GM18511 (cell line): ENCODE data around the gene PTPRN2.

Experiments used
- ATAC-seq: cut with Tn5 transposase; IDR thresholded peaks from one replicate; pipeline ENCODE4 v1.9.1; 2021; ENCODE audit warnings: mild to moderate bottlenecking, moderate library complexity; ENCODE audit not compliant: unreplicated experiment

Gene PTPRN2

GRCh38 chr7:158581440-158582088 lies 6.1 kb downstream of the PTPRN2 start:
- ATAC-seq: no peak

GRCh38 chr7:158579662-158580646 lies 7.7 kb downstream of the PTPRN2 start:
- ATAC-seq: no peak

- no peak for ATAC-seq
These were observed 11.4 kb downstream of the PTPRN2 start for GRCh38 chr7:158576050-158576762.

- no peak for ATAC-seq
These were observed 13.2 kb downstream of the PTPRN2 start for GRCh38 chr7:158574308-158575036.

GRCh38 chr7:158573310-158573709 lies 14.3 kb downstream of the PTPRN2 start:
- ATAC-seq: no peak

GRCh38 chr7:158572000-158572828 lies 15.4 kb downstream of the PTPRN2 start:
- ATAC-seq: no peak

GRCh38 chr7:158570449-158571170 lies 17.0 kb downstream of the PTPRN2 start:
- ATAC-seq: no peak

GRCh38 chr7:158569858-158570323 lies 17.7 kb downstream of the PTPRN2 start:
- no peak for ATAC-seq

- no peak for ATAC-seq
These were observed 18.4 kb downstream of the PTPRN2 start for GRCh38 chr7:158568974-158569857.

- ATAC-seq: no peak
These were observed 20.4 kb downstream of the PTPRN2 start for GRCh38 chr7:158567153-158567603.

GRCh38 chr7:158564663-158565035 lies 23.0 kb downstream of the PTPRN2 start:
- no peak for ATAC-seq

- no peak for ATAC-seq
These were observed 23.5 kb downstream of the PTPRN2 start for GRCh38 chr7:158563911-158564662.

GRCh38 chr7:158563051-158563450 lies 24.6 kb downstream of the PTPRN2 start:
- ATAC-seq: no peak

GRCh38 chr7:158562517-158562916 lies 25.1 kb downstream of the PTPRN2 start:
- no peak for ATAC-seq

- ATAC-seq: no peak
These were observed 26.0 kb downstream of the PTPRN2 start for GRCh38 chr7:158561659-158562058.

GRCh38 chr7:158560386-158560785 lies 27.2 kb downstream of the PTPRN2 start:
- ATAC-seq: no peak

- ATAC-seq: no peak
These were observed 28.3 kb downstream of the PTPRN2 start for GRCh38 chr7:158559356-158559755.
